ENCODE data around the gene MEIS2.

Gene MEIS2

GRCh38 chr15:36908991-36909390, 191.4 kb downstream of the MEIS2 start:
- TF ChIP-seq FOXP2 (optimal IDR thresholded peaks at IDR 0.05; ENCODE audit: borderline replicate concordance, extremely low read depth, extremely low read length, insufficient read depth) (no peak), REST (IDR thresholded peaks at IDR 0.05; ENCODE audit: insufficient read depth in 1 of 2, low read depth in 2 of 2, low read length in 2 of 2) (no peak), SIN3A (IDR thresholded peaks at IDR 0.05; ENCODE audit: borderline replicate concordance, insufficient read depth, low read length) (no peak), TAF1 (IDR thresholded peaks at IDR 0.05; ENCODE audit: borderline replicate concordance, insufficient read depth, low read length) (no peak), POLR2AphosphoS5 (IDR thresholded peaks at IDR 0.05; ENCODE audit: low read depth, low read length) (no peak)

- TF ChIP-seq SIN3A (IDR thresholded peaks at IDR 0.05; ENCODE audit: borderline replicate concordance, insufficient read depth, low read length) (no peak), REST (IDR thresholded peaks at IDR 0.05; ENCODE audit: insufficient read depth in 1 of 2, low read depth in 2 of 2, low read length in 2 of 2) (no peak), FOXP2 (optimal IDR thresholded peaks at IDR 0.05; ENCODE audit: borderline replicate concordance, extremely low read depth, extremely low read length, insufficient read depth) (no peak), POLR2AphosphoS5 (IDR thresholded peaks at IDR 0.05; ENCODE audit: low read depth, low read length) (no peak), TAF1 (IDR thresholded peaks at IDR 0.05; ENCODE audit: borderline replicate concordance, insufficient read depth, low read length) (no peak)
Observed at GRCh38 chr15:36907295-36907694, 193.1 kb downstream of the MEIS2 start.

- TF ChIP-seq REST (IDR thresholded peaks at IDR 0.05; ENCODE audit: insufficient read depth in 1 of 2, low read depth in 2 of 2, low read length in 2 of 2) (no peak), FOXP2 (optimal IDR thresholded peaks at IDR 0.05; ENCODE audit: borderline replicate concordance, extremely low read depth, extremely low read length, insufficient read depth) (no peak), POLR2AphosphoS5 (IDR thresholded peaks at IDR 0.05; ENCODE audit: low read depth, low read length) (no peak), SIN3A (IDR thresholded peaks at IDR 0.05; ENCODE audit: borderline replicate concordance, insufficient read depth, low read length) (no peak)
Observed at GRCh38 chr15:36905908-36906307, 194.4 kb downstream of the MEIS2 start.

- TF ChIP-seq TAF1 (IDR thresholded peaks at IDR 0.05; ENCODE audit: borderline replicate concordance, insufficient read depth, low read length): no peak
- no peak for TF ChIP-seq FOXP2 (optimal IDR thresholded peaks at IDR 0.05; ENCODE audit: borderline replicate concordance, extremely low read depth, extremely low read length, insufficient read depth)
- no peak for TF ChIP-seq POLR2AphosphoS5 (IDR thresholded peaks at IDR 0.05; ENCODE audit: low read depth, low read length)
- no peak for TF ChIP-seq REST (IDR thresholded peaks at IDR 0.05; ENCODE audit: insufficient read depth in 1 of 2, low read depth in 2 of 2, low read length in 2 of 2)
- no peak for TF ChIP-seq SIN3A (IDR thresholded peaks at IDR 0.05; ENCODE audit: borderline replicate concordance, insufficient read depth, low read length)
Observed at GRCh38 chr15:36904715-36905114, 195.6 kb downstream of the MEIS2 start.
